Activated CD4-positive, alpha-beta T cell treated with anti-CD3 and anti-CD28 coated beads for 48 hours (primary cell): Measurements from ENCODE around the gene SULT1C2.

Source experiments
- DNase-seq: peaks from one replicate; pipeline ENCODE4 v3.0.0-alpha.2; 2020

Gene SULT1C2

DNA sequence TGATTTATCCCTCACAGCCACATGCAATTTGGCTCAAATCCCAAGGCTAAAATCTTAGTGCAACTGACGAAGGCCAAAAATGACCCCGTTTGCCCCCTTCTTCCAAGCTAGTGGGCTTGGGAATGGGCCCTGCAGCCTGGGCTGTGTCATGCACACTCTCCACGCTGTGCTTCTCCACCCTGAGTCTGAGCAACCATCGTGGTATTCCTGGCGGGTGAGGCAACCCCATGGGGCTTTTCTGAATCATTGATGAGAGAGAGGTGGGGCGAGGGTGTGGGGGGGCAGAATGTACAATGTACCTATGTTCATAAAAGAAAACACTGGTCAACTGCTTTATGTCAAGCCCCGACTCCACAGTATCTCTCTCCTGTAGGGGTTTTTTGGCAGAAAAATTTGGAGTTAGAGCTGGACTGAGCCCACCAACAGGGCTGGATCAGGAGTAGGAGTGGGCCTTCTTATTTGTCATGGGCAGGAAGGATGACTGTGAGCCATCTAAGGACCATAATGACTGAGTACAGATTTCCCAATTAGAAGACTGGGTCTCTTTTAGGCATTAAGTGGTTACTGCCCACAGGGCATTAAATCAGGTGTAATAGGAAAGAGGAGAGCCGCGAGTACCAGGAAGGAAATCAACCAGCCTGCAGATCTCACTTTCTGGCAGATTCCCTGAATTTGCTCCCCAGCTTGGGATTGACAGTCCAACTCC is 8.9 kb downstream of the SULT1C2 start:
- DNase-seq, result no peak

DNA sequence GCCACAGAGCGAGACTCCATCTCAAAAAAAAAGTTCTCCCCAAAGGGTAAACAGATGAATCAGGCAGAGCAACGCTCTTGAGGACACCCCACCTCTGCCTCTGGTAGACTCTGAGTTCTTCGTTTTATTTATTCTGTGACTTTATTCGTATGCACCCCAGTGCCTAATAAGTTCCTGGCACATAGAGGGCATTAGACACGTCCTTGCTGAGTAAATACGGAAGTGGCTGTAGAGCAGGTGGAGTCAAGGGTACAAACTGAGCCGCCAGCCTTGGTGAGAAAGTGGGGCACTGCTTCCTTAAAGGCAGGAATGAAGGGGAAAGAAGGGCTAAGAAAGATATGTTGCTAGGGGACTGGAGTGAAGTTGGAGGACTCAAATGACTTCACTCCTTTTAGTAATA is 12.9 kb downstream of the SULT1C2 start:
- no peak for DNase-seq

DNA sequence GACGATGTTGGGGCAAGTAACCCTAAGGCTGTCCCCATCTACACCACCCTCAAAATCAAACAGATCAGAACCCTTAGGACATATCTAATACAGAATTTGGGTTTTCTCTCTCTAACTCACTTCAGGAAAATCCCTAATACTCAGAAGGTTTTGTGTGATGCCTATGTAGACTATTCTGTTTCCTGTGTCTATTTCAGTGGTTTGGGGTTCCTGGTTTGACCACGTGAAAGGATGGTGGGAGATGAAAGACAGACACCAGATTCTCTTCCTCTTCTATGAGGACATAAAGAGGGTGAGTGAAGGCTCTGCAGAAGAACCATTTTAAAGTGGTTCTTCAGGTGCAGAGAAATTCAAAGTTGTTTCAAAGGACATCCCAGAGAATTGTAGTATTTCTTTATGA is 16.3 kb downstream of the SULT1C2 start:
- DNase-seq, result no peak

DNA sequence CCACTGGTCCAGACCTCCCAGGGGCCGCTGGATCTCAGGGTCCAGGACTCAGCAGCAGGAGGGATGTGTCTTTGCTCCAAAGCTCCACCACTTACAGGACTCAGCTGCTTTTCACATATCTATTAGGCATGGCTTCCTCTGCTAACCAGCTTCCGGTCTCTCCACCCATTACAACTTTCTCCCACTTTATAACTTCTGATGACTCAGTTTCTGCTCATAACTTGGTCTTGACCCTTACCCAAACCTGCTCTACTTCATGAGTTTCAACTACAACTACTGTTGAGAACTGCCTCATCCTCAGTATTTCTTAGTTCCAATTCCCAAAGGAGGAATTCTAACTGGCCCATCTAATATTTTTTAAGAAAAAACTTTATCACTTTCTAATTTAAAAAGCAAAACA is 17.2 kb downstream of the SULT1C2 start:
- DNase-seq, result no peak

DNA sequence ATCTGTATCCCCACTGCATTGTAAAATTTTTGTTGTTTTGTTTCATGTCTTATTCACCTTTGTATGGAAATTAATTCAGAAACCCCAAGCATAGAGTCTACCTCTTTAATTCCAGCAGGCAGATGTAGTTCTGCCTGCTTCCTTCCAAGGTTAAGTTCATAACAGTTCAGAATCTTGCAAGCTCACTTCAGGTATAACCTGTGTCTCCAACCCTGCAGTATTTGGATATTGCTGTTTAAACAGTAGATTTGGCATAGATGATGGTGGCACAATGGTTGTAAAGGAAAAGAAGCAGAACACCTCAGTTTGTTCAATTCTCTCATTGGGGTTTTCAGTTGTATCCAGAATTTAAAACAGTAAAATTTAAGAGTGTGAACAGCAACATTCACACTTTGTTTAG is 21.2 kb downstream of the SULT1C2 start:
- DNase-seq, result no peak

DNA sequence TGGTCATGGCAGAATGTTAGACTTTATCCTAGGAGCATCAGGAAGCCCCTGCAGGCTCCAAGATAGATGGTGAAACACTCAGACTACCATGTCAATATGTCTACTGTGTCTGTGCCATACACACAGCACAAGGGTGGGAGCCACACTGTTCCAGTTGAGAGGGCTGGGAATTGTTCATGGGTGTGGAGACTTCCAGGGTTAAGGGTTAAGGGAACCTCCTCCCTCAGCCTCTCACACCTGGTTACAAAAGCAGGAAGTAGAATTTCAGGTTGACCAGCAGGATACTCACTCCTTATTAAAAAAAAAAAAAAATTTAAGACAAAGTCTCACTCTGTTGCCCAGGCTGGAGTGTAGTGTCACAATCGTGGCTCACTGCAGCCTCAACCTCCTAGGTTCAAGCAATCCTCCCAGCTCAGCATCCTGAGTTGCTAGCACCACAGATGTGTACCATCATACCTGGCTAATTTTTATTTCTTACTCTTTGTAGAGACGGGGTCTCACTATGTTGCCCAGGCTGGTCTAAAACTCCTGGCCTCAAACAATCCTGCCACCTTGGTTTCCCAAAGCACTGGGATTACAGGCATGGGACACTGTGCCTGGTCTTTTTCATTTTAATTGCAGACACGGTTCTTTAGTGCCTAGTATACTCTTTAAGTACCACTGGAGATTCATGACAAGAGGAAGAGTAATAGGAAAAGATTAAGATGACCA is 26.0 kb downstream of the SULT1C2 start:
- no peak for DNase-seq

DNA sequence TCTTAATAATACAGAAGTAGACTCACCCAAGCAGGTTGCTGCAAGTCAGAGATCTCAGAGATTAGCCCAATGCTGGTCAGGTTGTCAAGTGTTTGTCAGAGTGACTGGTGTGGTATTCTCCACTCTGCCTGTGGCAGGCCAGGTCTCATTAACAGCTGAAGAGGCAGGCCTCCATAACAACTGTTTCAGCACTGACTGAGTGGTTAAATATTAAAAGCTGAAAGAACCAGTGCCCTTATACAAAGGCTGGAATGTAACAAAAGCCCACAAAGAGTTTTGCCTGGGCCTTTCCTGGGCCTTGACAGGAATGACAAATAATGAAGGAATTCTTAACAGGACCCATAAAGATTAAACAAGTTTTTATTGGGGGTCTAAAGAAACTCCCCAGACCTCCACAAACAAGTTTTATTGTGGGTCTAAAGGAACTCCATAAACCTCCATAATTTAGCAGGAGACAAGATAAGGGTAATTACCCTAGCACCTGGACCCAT is 26.8 kb downstream of the SULT1C2 start:
- no peak for DNase-seq

DNA sequence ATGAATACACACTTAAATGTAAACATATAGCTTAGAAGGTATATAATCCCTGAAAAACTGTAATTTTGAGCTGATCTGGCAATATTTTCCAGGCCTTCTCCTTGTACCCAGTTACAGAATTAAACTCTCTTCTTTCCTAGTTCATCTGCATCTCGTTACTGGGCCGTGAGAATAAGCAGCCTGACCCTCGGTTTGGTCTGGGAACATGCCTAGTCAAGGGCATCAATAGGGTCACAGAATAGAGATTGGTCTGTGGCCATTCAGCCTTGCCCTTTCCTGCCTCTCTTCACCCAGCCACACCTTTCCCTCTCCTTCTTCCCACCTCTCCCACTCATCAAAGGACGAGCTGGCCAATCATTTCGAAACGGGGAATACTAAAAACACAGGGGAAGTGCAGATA is 27.3 kb downstream of the SULT1C2 start:
- no peak for DNase-seq

DNA sequence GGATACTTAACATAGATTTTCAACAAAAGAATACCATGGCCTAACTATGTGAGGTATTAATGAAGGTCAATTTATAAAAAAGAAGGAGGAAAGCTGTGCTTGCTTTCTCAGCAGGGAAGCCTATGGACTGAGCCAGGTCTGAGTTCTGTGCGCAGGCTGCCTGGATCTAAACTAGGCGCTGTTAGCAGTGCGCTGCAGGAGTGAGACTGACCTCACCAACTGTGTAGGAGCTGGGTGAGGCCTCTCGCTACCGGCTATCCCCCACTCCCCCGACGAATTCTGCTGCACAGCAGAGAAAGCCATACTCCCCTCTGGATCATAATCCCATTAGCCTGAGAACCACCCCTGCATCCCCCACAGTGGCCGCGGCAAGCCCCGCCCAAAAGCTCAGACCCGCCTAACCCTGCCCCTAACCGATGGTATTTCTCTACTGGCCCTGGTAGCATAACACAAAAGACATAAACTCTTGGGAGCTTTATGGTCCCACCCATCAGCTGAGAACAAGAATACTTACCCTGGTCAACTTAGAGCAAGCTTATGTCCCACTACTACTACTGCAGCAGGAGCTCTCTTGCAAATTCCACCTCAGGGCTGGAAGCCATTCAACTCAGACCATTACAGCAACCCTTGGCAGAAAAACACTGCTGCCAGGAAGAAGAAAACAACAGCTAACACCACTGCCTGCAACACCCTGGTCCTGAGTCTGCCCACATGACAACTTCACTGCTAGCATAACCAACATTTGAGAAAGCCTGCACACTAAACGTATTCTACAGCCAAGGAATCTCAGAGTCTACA is 28.0 kb downstream of the SULT1C2 start:
- no peak for DNase-seq

DNA sequence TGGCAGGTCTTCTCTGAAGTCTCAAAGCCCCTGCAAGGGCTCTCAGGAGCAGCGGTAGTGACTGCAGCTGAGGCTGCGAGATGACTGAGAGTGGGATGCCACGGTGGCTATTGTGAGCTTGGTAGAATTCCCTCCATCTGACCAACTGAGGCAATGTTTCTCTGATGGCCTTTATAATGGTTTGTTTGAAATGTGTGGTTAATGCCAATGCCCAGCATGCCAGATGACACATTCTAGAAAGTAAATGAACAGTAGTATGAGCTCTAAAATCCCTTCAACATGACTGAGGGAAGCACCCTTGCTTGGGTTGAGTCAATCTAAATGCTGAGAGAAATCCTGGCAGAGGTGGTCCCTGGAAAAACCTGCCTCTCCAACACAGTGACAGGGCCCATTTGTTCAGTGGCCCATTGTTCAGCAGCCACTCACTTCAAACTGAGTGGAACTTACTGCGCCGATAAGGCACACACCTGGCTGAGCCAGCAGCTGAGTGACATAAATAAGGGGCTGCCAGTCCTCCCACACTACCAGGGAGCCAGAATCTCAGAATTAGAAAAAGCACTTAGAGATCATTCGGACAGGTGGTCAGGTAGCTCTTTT is 31.7 kb downstream of the SULT1C2 start:
- DNase-seq, result no peak

DNA sequence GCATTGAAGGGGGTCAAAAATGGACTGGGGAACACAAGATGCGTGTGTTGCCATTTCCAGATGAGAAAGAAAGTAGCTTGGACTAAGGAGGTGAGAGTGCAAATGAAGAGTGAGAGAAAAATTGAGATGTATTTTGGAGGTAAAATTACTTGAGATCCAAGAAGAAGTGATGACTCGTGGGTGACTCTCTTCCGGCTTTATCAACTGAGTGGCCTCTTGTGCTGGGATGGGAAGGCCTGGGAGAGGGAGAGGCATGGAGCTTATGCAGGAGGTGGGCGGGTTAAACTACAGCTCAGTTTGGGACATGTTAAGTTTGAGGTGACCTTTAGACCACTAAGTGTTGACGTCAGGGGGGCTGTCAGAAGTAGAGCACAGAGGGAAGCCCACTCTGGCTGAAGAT is 34.9 kb downstream of the SULT1C2 start:
- DNase-seq, result no peak

DNA sequence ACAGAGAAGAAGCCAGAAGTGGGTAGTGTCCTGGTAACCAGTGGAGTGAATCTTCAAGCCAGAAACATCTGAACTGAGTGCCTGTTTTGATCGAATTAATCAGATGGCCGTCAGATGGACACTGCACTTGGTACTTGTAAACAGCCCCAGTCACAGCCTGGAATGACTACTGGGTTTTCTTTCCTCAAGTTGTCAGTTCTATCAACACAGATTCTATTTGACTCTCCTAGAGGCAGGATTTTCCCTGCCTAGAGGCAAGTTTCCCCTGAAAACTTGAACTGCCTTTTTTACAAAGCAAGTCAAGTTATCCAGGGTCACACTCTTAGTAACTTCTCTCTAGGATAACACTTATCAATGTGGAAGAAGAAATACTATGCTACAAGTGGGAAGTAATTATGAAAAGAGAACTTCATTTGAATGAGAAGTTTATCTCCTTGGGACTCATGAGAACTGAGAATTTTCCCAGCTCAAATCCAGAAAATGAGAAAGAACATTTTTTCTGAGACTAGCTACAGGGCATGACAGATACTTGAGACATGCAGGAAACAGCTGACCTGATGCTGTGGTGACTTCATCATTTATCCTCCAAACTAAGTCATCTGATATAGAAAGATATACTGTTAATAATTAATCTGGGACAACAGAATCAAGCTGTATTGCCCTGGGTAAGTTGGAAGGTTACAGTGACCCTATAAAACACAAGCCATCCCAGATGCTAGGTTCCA is 36.0 kb downstream of the SULT1C2 start:
- no peak for DNase-seq

DNA sequence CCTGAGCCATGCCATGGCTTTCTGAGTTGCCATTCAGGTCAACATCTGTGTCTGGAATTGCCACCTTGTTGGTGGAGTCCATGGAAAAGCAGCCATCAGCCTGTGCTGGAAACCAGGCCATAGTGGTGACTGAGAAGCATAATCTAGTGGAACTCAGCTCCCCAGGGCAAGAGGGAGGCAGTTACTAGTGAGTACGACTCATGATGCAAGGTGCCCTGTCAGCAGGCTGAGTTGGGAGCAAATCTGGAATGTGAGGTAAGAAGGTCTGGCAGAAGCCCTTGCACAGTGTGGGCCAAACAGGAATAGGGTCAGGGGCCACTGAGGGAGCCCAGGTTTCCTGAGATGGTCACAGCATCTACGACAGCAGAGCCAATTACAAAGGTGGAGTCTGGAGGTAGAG is 37.1 kb downstream of the SULT1C2 start:
- DNase-seq, result no peak

DNA sequence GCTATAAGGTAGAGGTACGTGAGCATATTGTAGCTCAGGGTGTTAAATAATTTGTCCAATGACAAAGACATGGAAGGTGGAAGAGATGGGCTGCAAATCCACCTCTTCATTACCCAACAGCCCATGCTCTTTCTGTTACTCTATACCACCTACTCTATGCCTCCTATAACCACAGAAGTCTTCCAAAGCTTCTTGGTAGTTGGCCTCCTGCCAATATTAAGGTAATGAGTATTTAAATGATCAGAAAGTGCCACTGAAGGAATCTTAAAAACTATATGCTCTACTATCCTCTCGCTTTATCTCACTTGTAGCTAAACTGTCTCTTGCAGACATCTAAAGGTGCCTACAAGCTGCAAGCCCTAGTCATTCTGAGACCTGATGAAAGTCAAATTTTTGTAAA is 41.1 kb downstream of the SULT1C2 start:
- no peak for DNase-seq

DNA sequence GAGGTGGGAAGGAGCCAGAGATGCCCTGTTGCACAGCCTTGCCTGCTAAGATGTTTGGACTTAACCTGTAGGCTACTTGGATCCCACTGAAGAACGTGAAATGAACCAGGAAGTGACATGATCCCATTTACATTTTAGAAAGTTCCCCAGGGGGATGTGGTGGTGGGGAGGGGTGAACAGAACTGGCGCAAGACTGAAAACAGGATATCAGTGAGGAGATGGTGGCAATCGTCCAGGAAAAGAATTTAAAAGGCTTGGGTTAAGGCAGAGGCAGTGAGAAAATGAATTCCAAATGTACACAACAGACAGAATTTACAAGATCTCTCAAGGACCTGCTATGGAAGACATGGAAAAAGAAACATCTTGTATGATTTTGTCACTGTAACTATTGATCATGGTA is 42.3 kb downstream of the SULT1C2 start:
- DNase-seq, result no peak

DNA sequence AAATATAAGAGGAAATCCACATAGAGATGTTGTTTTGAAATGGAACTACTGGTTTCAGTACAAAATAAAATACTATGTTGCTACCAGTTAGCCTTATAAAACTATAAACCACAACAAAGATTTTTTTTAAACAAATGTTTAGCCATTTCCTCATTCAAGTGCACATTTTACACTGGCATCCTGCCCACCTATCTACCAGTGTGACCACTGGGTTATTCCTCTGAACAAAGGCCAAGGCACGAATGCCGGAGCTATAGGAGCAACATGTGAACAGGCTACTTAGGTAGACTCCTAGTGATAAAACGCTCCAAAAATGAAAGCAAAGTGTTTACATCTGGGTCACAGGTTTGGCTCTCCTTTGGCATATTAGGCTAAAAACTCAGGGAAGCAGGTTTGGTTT is 57.3 kb downstream of the SULT1C2 start:
- no peak for DNase-seq

DNA sequence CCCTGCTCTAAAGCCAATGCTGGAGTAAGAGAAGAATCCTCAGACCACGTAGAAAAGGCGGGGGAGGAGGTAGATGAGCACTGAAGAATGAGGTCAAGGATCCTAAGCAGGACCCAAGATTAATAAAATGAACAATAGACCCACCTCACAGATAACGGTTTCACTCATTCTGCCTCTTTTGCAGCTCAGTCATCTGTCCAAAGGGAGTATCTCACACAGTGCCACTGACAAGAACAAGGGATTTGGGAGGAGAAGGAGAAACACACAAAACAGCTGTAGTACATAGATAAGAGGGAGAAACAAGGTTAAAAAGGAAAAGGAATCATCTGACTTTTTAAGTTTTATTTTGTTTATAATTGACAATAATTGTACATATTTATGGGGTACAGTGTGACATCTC is 58.1 kb downstream of the SULT1C2 start:
- no peak for DNase-seq

DNA sequence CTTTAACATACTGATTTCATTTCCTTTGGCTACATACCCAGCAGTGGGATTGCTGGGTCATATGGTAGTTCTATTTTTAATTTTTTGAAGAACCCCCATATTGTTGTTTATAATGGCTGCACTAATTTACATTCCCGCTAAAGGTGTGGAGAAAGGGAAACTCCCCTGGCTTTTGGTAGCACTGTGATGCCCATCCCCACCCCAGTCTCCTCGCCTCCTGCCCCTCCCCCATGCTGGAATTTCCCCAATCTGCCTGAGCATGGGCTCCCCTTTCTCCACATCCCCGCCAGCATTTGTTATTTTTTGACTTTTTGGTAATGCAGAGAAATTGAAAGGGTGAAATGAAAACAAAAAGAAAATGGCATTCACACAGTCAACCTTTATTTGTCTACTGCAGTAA is 59.1 kb downstream of the SULT1C2 start:
- DNase-seq, result no peak

DNA sequence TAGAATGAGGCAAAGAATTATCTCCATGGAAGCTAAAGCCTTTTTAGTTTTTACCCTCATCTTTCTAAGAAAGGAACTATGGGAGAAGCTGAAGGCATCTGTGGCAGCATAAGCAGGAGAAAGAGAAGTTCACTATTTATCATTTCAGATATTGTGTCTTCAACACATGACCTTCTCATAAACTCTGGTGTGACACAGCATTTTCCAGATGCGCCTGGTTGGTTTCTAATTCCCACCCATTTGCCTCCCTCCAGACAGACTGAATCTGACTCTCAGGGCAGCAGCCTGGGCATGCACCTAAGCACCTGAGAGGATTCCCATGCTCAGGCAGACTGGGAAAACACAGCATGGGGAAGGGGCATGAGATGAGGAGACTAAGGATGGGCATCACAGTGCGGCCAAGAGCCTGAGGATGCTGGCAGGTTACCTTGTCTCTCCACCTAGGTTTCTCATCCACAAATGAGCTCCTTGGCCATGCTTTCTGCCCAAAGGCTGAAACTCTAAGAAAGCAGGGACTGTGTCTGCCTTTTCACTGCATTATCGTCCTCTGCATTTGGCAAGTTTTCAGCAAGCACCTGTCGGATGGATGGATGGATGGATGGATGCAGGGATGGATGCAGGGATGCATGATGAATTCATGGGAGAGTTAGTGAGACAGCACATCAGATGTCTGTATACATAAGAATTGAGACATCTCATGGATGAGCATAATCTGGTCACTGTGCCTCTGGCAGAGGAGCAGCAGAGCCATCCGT is 60.3 kb downstream of the SULT1C2 start:
- DNase-seq, result no peak

DNA sequence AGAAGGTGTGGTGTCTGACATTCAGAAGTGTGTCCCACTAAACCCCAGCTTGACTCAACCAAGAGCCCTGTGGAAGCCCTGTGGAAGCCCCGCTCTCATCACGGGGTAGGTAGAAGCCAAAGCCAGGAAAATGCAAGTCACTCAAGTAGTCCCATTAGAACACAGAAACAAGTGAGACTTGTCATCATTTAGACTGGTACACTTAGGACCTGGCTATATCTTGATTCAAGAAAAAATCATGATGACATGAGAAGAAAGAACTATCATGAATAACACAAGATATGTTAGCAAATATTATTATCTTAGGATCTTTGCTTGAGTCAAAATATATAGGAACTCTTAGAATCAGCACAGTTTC is 60.9 kb downstream of the SULT1C2 start:
- no peak for DNase-seq

DNA sequence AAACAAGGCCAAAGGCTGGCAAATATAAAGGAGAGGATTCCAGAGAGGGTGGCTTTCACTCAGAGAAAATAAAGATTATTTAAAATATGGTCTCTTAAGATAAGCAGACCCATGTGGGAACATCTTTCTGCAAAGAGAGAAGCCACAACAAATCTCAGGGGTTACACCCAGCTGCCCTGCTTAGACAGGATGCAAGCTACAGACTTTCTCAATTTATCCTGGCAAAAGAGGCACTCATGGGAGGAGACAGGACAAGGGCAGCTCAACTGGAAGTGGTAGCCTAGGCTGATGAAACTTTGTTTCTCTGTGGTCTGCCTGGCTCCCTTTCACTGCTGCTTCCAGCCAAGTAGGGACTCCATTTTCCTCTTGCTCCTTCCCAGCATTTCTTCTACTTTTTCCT is 63.2 kb downstream of the SULT1C2 start:
- DNase-seq, result no peak

DNA sequence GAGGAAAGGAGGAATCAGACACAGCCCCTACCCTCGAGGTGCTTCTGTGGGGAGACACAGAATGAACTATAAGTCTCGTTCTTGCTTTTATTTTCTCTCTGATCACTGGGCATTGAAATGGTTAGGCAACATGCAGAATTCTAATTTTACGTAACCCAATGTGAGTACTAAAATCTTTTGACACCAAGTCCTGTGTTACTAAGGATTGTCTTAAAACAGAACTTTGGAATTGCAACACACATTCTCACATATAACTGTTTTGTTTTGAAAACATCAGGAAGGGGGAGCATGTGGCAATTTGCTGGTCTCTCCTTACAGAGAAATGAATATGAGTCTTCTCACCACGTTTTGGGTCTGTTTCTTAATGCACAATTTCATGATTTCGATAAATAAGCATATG is 65.4 kb downstream of the SULT1C2 start:
- DNase-seq, result no peak
